Mucosa of descending colon (tissue), 3 donors: ENCODE results near the gene KAT14. TPM values are rescaled to one million over a fixed set of nuclear protein-coding genes. Genes with fewer than 3 reads are reported as not detected.
"Not testable (repeated sequence)": the region's sequence is repeated elsewhere in the genome, so short reads cannot be mapped to it uniquely, and the experiment has no call there.

Experiments used
- ATAC-seq: fragments of 200-7000 bp; cut with Tn5 transposase; one replicate; pipeline ENCODE4 v1.9.1; 2020; ENCODE audit warnings: mild to moderate bottlenecking, moderate library complexity
- DNase-seq, 3 donors: peaks; one replicate each; pipeline ENCODE4 v3.0.0-alpha.2; 2020
- H3K36me3 ChIP-seq: fragments of 200-600 bp; one replicate; pipeline ENCODE4 v1.8.0; 2021; ENCODE audit warnings: low read depth, mild to moderate bottlenecking
- H3K4me1 ChIP-seq: fragments of 200-600 bp; one replicate; pipeline ENCODE4 v1.8.0; 2021; ENCODE audit warnings: low read depth, mild to moderate bottlenecking
- H3K4me3 ChIP-seq: fragments of 200-600 bp; one replicate; pipeline ENCODE4 v1.8.0; 2021; ENCODE audit warnings: mild to moderate bottlenecking
- H3K9me3 ChIP-seq: fragments of 200-600 bp; one replicate; pipeline ENCODE4 v1.8.0; 2021; ENCODE audit warnings: mild to moderate bottlenecking
- CTCF ChIP-seq: fragments of 200-600 bp; IDR thresholded peaks from one replicate; pipeline ENCODE4 v1.8.0; 2022; ENCODE audit warnings: antibody characterized with exemption, mild to moderate bottlenecking
- intact Hi-C, 2 donors: fragments of 100-400 bp; cut with DNase I in 1 of 2; cut with micrococcal nuclease in 1 of 2; formaldehyde crosslinking; loops; one replicate each; pipeline versions ENCODE4 v1.11.0 to v1.11.1; 2022; cut with DNase I, micrococcal nuclease
- total RNA-seq, 3 donors: library from RNA; stranded (reverse); fragmentation: NEBNext Ultra II Directional in 2 of 3; extraction: Animal tissue kit (Norgen Biotek cat#: 25700) in 2 of 3; gene quantifications; one replicate each; pipeline versions ENCODE4 v1.2.1 to v1.2.4, GENCODE V29; 2021 to 2023
- donor health status: DM: no; HTN: no; CAD: no; lungs with moderate emphysema.
- donor health status: DM: no; HTN: no; CAD: no.
- donor health status: DM: no; HTN: yes; CAD: no.

The KAT14 gene
- total RNA-seq, 3 donors from 2014 or later, result 13.0 to 23.4 (median 16.6) TPM

- TF ChIP-seq CTCF, result no peak
- no peak overlapping the region for H3K4me3 ChIP-seq
- no peaks in the 10 kb centered on the region for H3K9me3 ChIP-seq
- DNase-seq, result no peak
- no peak for ATAC-seq
- H3K36me3 ChIP-seq, result no peaks in the 10 kb centered on the region
- H3K4me1 ChIP-seq, result no peaks in the 10 kb centered on the region
- intact Hi-C loops, result no loop called here
Observed at GRCh38 chr20:18218280-18218679, 80.6 kb downstream of the KAT14 start.

- ATAC-seq (no peak), DNase-seq (no peak)
- H3K4me3 ChIP-seq, result no peak overlapping the region
- intact Hi-C loops, result no loop called here
- no peak for TF ChIP-seq CTCF
- H3K36me3 ChIP-seq, result no peaks in the 10 kb centered on the region
- no peaks in the 10 kb centered on the region for H3K9me3 ChIP-seq
- no peaks in the 10 kb centered on the region for H3K4me1 ChIP-seq
Observed at GRCh38 chr20:18223409-18223808, 85.7 kb downstream of the KAT14 start.

- no peaks in the 10 kb centered on the region for H3K9me3 ChIP-seq
- no peak overlapping the region for H3K4me3 ChIP-seq
- ATAC-seq (peak; percentile 32), DNase-seq (peak in 1 of 3 donors; percentile 32)
- no peaks in the 10 kb centered on the region for H3K36me3 ChIP-seq
- no peaks in the 10 kb centered on the region for H3K4me1 ChIP-seq
- TF ChIP-seq CTCF, result no peak
- intact Hi-C loops, result no loop called here
Observed at GRCh38 chr20:18224968-18225568, 87.4 kb downstream of the KAT14 start.

- ATAC-seq (no peak), DNase-seq (no peak)
- intact Hi-C loops, result no loop called here
- Histone ChIP-seq H3K36me3 (no peaks in the 10 kb centered on the region), H3K4me3 (no peak overlapping the region), H3K4me1 (no peaks in the 10 kb centered on the region), H3K9me3 (no peaks in the 10 kb centered on the region)
- TF ChIP-seq CTCF, result no peak
Observed at GRCh38 chr20:18225632-18226031, 88.0 kb downstream of the KAT14 start.

- H3K4me1 ChIP-seq, intact Hi-C loops, ATAC-seq, H3K4me3 ChIP-seq, DNase-seq, H3K9me3 ChIP-seq, H3K36me3 ChIP-seq: not testable (repeated sequence)
Observed at GRCh38 chr20:18226741-18227140, 89.1 kb downstream of the KAT14 start.

GRCh38 chr20:18233408-18233943, 95.8 kb downstream of the KAT14 start:
- intact Hi-C loops, result no loop called here
- no peak for ATAC-seq

More at GRCh38 chr20:18233408-18233943, 95.8 kb downstream of the KAT14 start:
- no peaks in the 10 kb centered on the region for H3K36me3 ChIP-seq
- no peak for TF ChIP-seq CTCF
- H3K9me3 ChIP-seq, result no peaks in the 10 kb centered on the region
- H3K4me3 ChIP-seq, result no peak overlapping the region
- DNase-seq, result no peak
- H3K4me1 ChIP-seq, result no peaks in the 10 kb centered on the region

Other genes with a start within 250 kb of the KAT14 start
- 100 to 1,000 TPM in 2 of 3 donors, 10 to 100 TPM in 1; 70.3 to 117 (median 105) TPM for gene SNX5, start 169.1 kb upstream of the KAT14 start, total RNA-seq
- 10 to 100 TPM; 10.9 to 25.9 (median 22.3) TPM for gene MGME1, start 168.8 kb upstream of the KAT14 start, total RNA-seq
- gene OVOL2, start 79.9 kb upstream of the KAT14 start, total RNA-seq, result 10 to 100 TPM; 11.5 to 36.3 (median 15.2) TPM
- 10 to 100 TPM; 13.6 to 25.6 (median 14.7) TPM for gene PET117, start within 50 bp of the KAT14 start, total RNA-seq
- 10 to 100 TPM in 2 of 3 donors, 1 to 10 TPM in 1; 6.1 to 14.3 (median 11.8) TPM for gene ZNF133, start 150.7 kb downstream of the KAT14 start, total RNA-seq